Fibroblast of lung (primary cell): ENCODE data around the gene NFE2.

Source experiments
- CTCF ChIP-seq, 2 donors: IDR thresholded peaks in 1 of 2; conservative IDR thresholded peaks in 1 of 2; 1 replicate in 1 of 2; 2 replicates in 1 of 2; pipeline ENCODE4 v1.5.1; 2011 to 2012; ENCODE audit warnings: low read length in 2 of 2, control low read depth in 1 of 2, inconsistent platforms in 1 of 2, low read depth in 1 of 2, mild to moderate bottlenecking in 1 of 2
- EZH2 ChIP-seq: IDR thresholded peaks from 2 replicates; pipeline ENCODE4 v1.5.1; 2012; ENCODE audit warnings: low read length, control low read depth, mild to moderate bottlenecking; ENCODE audit errors: missing control alignments

GRCh38 chr12:54292931-54293241, 7.9 kb downstream of the NFE2 start:
- no peak for TF ChIP-seq CTCF (conservative IDR thresholded peaks at IDR 0.05 in 1 of 2, IDR thresholded peaks at IDR 0.05 in 1 of 2; ENCODE audit: low read depth in 1 of 2, low read length in 2 of 2)
- TF ChIP-seq EZH2 = no peak
